GM12891 (cell line): ENCODE measurements around the gene MEGF10.

Experiments used
- PAX5 ChIP-seq: IDR thresholded peaks from 2 replicates; pipeline ENCODE4 v1.6.1; 2011; ENCODE audit warnings: low read length, moderate library complexity, mild to moderate bottlenecking; ENCODE audit not compliant: insufficient read depth, severe bottlenecking
- POLR2A ChIP-seq: IDR thresholded peaks from 2 replicates; pipeline ENCODE4 v1.6.1; 2011; ENCODE audit warnings: low read depth, low read length, control low read depth
- POLR2AphosphoS5 ChIP-seq: IDR thresholded peaks from 2 replicates; pipeline ENCODE4 v1.6.1; 2011; ENCODE audit warnings: low read depth, low read length, control low read depth
- POU2F2 ChIP-seq: IDR thresholded peaks from 2 replicates; pipeline ENCODE4 v1.6.1; 2011; ENCODE audit warnings: low read depth, mild to moderate bottlenecking, control low read depth, low read length, moderate library complexity
- SPI1 ChIP-seq: IDR thresholded peaks from 2 replicates; pipeline ENCODE4 v1.6.1; 2011; ENCODE audit warnings: low read depth, low read length, control low read depth
- TAF1 ChIP-seq: IDR thresholded peaks from 2 replicates; pipeline ENCODE4 v1.6.1; 2011; ENCODE audit warnings: low read depth, low read length, control low read depth

- TF ChIP-seq POLR2A (no peak), POLR2AphosphoS5 (no peak), TAF1 (no peak), SPI1 (no peak), PAX5 (no peak), POU2F2 (no peak)
Observed at GRCh38 chr5:127359502-127359901, 68.9 kb downstream of the MEGF10 start.
